Muscle layer of duodenum (tissue), 2 donors: Measurements from ENCODE around the gene NOS2.
"Not testable (repeated sequence)": the region's sequence is repeated elsewhere in the genome, so short reads cannot be mapped to it uniquely, and the experiment has no call there.

Source experiments
- H3K27ac ChIP-seq: one replicate; pipeline ENCODE4 v1.7.0; 2013; ENCODE audit warnings: mild to moderate bottlenecking, low read length
- H3K27me3 ChIP-seq: one replicate; pipeline ENCODE4 v1.7.0; 2013; ENCODE audit warnings: low read depth, mild to moderate bottlenecking, control low read depth, low read length
- H3K36me3 ChIP-seq, 2 donors: one replicate each; pipeline ENCODE4 v1.7.0; 2013; ENCODE audit warnings: low read length in 2 of 2, control low read depth in 1 of 2, mild to moderate bottlenecking in 1 of 2; ENCODE audit not compliant: insufficient read depth in 2 of 2, control insufficient read depth in 1 of 2
- H3K4me1 ChIP-seq, 2 donors: one replicate each; pipeline ENCODE4 v1.7.0; 2013; ENCODE audit warnings: low read length in 2 of 2, mild to moderate bottlenecking in 2 of 2, control low read depth in 1 of 2, moderate library complexity in 1 of 2; ENCODE audit not compliant: insufficient read depth in 2 of 2, control insufficient read depth in 1 of 2
- H3K4me3 ChIP-seq, 2 donors: one replicate each; pipeline ENCODE4 v1.7.0; 2013; ENCODE audit warnings: low read length in 2 of 2, low read depth in 1 of 2, mild to moderate bottlenecking in 1 of 2
- H3K9me3 ChIP-seq, 2 donors: one replicate each; pipeline ENCODE4 v1.7.0; 2013; ENCODE audit warnings: low read length in 2 of 2, control low read depth in 1 of 2, mild to moderate bottlenecking in 1 of 2; ENCODE audit not compliant: control insufficient read depth in 1 of 2
- donor health status: healthy.

Gene NOS2

DNA sequence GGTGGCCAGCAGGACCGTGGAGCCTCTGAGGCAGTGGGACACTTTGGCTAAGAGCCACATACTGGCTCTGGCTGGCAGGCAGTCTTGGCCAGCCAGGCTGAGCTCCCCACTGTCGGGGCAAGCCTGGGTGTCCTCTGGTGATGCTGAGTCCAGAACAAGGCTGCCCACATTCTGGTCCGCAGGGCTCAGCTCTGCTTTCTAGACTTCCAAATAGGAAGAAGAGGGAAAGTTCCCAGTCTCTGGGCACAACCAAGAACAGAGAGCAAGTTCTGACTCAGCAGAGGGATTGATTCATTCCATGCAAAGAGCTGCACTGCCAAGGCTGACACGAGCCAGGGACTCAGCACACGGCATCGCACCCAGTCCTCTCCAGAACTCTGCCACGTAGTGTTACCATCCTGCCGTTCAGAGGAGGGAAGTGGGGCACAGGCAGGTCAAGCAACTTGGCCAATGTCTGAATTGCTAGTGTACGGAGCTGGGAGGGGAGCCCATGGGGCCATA, 58.9 kb downstream of the NOS2 start:
- H3K4me3 ChIP-seq: no peak overlapping the region
- no peaks in the 10 kb centered on the region for H3K36me3 ChIP-seq
- no peaks in the 10 kb centered on the region for H3K4me1 ChIP-seq
- no peaks in the 10 kb centered on the region for H3K27me3 ChIP-seq
- H3K27ac ChIP-seq: no peak overlapping the region
- H3K9me3 ChIP-seq: no peaks in the 10 kb centered on the region

DNA sequence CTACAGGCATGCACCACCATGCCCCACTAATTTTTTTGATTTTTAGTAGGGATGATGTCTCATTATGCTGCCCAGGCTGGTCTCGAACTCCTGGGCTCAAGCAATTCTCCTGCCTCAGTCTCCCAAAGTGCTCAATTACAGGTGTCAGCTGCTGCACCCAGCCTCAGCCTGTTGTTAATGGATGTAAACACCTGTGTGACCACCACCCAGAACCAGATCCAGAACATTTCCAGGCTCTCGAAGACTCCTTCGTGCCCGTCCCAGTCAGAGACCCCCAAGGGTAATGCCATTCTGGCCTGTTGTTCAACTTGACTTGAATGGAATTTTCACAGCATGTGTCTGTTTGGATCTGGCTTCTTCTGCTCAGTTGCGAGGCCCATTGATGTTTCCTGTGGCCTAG, 59.8 kb downstream of the NOS2 start:
- H3K9me3 ChIP-seq, H3K4me3 ChIP-seq, H3K27ac ChIP-seq, H3K27me3 ChIP-seq, H3K4me1 ChIP-seq, H3K36me3 ChIP-seq: not testable (repeated sequence)

GRCh38 chr17:27733773-27734172, 66.6 kb downstream of the NOS2 start:
- no peaks in the 10 kb centered on the region for H3K4me1 ChIP-seq
- no peak overlapping the region for H3K27ac ChIP-seq
- no peaks in the 10 kb centered on the region for H3K27me3 ChIP-seq
- H3K36me3 ChIP-seq: no peaks in the 10 kb centered on the region
- H3K9me3 ChIP-seq: no peaks in the 10 kb centered on the region
- no peak overlapping the region for H3K4me3 ChIP-seq

GRCh38 chr17:27732746-27733145, 67.6 kb downstream of the NOS2 start:
- H3K27ac ChIP-seq, H3K36me3 ChIP-seq, H3K27me3 ChIP-seq, H3K4me3 ChIP-seq, H3K4me1 ChIP-seq, H3K9me3 ChIP-seq: not testable (repeated sequence)

DNA sequence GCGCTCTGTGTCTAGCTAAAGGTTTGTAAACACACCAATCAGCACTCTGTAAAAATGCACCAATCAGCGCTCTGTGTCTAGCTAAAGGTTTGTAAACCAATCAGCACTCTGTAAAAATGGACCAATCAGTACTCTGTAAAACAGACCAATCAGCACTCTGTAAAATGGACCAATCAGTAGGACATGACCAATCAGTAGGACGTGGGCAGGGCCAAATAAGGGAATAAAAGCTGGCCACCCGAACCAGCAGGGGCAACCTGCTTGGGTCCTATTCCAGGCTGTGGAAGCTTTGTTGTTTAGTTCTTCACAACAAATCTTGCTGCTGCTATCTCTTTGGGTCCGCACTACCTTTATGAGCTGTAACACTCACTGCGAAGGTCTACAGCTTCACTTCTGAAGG, 74.3 kb downstream of the NOS2 start:
- not testable (repeated sequence) for H3K36me3 ChIP-seq, H3K4me3 ChIP-seq, H3K27me3 ChIP-seq, H3K4me1 ChIP-seq, H3K9me3 ChIP-seq, H3K27ac ChIP-seq

GRCh38 chr17:27721797-27722196, 78.5 kb downstream of the NOS2 start:
- H3K27me3 ChIP-seq: no peaks in the 10 kb centered on the region
- no peak overlapping the region for H3K4me3 ChIP-seq
- H3K9me3 ChIP-seq: no peaks in the 10 kb centered on the region

More at GRCh38 chr17:27721797-27722196, 78.5 kb downstream of the NOS2 start:
- Histone ChIP-seq H3K36me3 (no peaks in the 10 kb centered on the region), H3K4me1 (no peaks in the 10 kb centered on the region), H3K27ac (no peak overlapping the region)
